ENCODE results near the gene RABL6.
"Not testable (repeated sequence)": the region's sequence is repeated elsewhere in the genome, so short reads cannot be mapped to it uniquely, and the experiment has no call there.

RABL6 gene

GRCh38 chr9:136835932-136836904 is 28.5 kb downstream of the RABL6 start:
- DNase-seq (ENCODE audit: low spot score), result no peak

GRCh38 chr9:136837146-136837855 is 29.6 kb downstream of the RABL6 start:
- no peak for DNase-seq (ENCODE audit: low spot score)

DNA sequence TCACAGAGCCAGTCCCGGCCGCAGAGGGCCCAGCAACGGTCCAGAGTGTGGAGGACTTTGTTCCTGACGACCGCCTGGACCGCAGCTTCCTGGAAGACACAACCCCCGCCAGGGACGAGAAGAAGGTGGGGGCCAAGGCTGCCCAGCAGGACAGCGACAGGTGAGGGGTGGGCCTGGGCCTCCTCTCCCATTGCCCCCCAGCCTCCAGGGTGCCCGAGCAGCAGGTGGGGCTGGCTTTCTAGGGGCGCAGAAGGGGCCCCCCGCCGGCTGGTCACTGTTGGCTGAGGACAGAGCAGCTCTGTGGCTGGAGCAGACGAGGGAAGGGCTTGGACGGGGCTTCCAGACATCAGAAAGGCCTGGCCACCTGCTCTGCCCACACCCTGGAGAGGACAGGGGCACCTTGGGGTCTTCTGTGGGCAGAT is 30.1 kb downstream of the RABL6 start:
- DNase-seq (ENCODE audit: low spot score), result not testable (repeated sequence)

- DNase-seq (ENCODE audit: low spot score), result no peak
Measured at GRCh38 chr9:136838314-136839228, 30.8 kb downstream of the RABL6 start.

DNA sequence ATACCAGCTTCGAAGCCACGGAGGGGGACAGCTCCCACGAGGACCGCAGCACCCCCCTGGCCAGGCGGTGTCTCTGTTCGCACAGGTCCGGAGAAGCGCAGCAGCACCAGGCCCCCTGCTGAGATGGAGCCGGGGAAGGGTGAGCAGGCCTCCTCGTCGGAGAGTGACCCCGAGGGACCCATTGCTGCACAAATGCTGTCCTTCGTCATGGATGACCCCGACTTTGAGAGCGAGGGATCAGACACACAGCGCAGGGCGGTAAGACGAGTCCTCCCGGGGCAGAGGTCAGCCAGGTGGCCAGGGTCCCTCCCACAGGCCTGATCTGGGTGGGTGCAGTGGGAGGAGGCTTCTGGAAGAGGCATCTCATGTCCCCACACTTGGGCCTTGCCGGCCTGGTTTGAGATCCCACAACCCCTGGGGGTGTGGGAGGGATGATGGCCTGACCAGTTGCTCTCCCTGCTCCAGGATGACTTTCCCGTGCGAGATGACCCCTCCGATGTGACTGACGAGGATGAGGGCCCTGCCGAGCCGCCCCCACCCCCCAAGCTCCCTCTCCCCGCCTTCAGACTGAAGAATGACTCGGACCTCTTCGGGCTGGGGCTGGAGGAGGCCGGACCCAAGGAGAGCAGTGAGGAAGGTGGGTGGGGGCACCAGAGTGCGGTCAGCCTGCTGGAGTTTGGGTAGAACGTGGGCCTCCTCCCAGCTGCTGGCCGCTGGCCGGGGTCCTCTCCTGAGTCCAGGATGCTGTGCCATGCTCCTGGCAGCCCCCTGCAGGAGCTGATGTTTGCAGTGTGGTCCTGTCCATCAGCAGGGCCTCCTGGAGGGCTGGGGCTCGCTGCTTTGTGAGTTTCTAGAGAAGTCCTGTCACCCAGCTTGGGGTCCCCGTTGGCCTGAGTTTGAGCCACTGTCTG is 31.7 kb downstream of the RABL6 start:
- DNase-seq (ENCODE audit: low spot score), result no peak

- no peak for DNase-seq (ENCODE audit: low spot score)
Measured at GRCh38 chr9:136840140-136840876, 32.6 kb downstream of the RABL6 start.

GRCh38 chr9:136840877-136841645 is 33.3 kb downstream of the RABL6 start:
- peak; percentile 82 for DNase-seq (ENCODE audit: low spot score)

GRCh38 chr9:136841646-136842379 is 34.1 kb downstream of the RABL6 start:
- not testable (repeated sequence) for DNase-seq (ENCODE audit: low spot score)

DNA sequence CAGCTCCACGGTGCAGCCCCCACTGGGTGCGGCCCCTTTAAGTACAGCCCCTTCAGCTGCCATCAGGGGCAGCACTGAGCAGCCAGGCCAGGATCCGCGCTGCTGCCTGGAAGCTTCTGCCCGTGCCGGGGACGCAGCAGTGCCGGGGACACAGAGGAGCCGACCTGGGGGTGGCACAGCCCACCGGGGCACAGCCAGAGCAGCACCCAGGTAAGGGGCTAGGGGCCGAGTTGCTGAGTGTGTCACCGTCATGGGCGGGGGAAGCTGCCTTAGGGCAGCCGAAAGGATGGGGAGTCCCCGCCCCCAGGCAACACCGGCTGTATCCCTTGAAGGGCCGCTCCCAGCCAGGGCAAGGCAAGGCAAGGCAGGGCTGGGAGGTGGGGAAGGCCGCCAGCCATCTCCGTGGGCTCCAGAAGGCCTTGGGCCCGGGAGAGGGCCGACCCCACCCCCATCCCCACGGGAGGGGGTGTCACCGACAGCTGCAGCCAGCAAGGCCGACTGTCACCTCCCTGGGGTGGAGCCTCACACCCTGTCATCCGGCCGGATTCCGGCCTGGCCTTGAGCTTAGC is 34.7 kb downstream of the RABL6 start, which contains the start of gene AJM1:
AJM1 (plus strand) TSS at position 99 of the 569 bp plus-strand sequence. CDS start 1,937 bp downstream, outside the sequence.
- DNase-seq (ENCODE audit: low spot score), result peak; percentile 84

DNA sequence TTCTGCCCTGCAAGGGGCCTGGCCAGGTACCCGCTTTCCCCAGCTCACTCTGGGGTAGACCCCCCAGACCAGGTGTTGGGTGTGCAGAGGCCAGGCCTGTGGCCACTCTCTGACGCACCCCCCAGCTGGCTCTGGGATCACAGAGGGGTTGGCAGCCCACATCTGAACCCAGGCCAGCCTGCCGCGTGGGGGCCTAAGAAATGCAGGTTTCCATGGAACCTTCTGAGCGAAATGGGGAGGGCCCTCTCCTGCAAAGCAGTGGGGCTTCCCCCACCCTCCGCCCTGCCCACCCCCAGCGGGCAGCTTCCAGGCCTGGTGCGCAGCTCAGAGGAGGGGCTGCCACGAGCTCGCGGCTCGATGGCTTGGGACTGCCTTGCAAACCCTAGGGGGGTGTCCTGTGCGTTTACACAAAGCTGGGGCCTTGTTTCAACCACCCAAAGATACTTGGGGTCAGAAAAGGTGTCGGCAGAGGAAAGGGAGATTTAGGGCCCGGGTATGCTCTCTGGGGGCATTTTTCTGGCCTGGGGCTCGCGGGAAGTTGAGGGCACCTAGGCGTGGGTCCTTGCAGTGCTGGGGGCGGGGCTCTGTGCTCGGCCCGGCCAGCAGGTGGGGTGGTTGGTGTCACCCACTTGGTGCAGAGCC is 35.5 kb downstream of the RABL6 start:
- not testable (repeated sequence) for DNase-seq (ENCODE audit: low spot score)

- DNase-seq (ENCODE audit: low spot score), result not testable (repeated sequence)
Measured at GRCh38 chr9:136843801-136844740, 36.3 kb downstream of the RABL6 start.

- no peak for DNase-seq (ENCODE audit: low spot score)
Measured at GRCh38 chr9:136844761-136845464, 37.2 kb downstream of the RABL6 start.

DNA sequence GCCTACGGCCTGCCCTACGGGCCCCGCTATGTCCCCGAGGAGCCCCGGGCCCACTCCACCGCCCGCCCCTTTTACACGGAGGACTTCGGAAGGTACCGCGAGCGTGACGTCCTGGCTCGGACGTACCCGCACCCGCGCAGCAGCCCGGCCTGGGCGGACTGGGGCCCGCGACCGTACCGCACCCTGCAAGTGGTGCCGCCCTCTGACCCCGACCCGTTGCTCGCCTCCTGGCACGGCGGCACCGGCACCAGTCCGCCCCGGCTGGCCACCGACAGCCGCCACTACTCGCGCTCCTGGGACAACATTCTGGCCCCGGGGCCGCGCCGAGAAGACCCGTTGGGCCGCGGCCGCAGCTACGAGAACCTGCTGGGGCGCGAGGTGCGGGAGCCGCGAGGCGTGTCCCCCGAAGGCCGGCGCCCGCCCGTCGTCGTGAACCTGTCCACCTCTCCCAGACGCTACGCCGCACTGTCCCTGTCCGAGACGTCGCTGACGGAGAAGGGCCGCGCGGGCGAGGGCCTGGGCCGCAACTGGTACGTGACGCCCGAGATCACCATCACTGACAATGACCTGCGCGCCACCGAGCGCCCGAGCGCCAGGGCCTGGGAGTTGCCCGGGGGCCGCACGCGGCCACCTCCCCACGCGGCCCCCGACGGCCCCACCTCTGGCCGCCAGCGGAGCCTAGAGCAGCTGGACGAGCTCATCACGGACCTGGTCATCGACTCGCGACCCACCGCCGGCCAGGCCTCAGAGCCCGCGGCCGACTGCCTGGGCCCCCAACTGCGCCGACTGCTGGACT is 37.9 kb downstream of the RABL6 start:
- DNase-seq (ENCODE audit: low spot score), result no peak

DNA sequence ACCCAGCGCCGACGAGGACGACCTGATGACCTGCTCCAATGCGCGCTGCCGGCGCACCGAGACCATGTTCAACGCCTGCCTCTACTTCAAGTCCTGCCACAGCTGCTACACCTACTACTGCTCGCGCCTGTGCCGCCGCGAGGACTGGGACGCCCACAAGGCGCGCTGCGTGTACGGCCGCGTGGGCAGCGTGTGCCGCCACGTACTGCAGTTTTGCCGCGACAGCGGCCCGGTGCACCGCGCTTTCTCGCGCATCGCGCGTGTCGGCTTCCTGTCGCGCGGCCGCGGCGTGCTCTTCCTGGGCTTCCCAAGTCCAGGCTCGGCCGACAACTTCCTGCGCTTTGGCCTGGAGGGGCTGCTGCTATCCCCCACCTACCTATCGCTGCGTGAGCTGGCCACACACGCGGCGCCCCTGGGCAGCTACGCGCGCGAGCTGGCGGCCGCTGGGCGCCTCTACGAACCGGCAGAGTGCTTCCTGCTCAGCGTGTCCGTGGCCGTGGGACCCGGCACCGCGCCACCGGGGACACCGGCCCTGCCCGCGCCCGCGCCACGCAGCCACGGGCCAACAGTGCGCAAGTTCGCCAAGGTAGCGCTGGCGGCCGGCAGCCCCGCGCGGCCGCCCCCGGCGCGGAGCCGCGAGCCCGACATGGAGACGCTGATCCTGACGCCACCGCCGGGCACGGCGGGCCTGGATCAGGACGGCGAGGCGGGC is 38.8 kb downstream of the RABL6 start:
- no peak for DNase-seq (ENCODE audit: low spot score)
